Stimulated activated CD4-positive, alpha-beta T cell treated with anti-CD3 and anti-CD28 coated beads, Interleukin-4, amount 100 ng/mL, for 4 hours (primary cell): ENCODE measurements around the gene SYT15B.
"Not testable (repeated sequence)": the region's sequence is repeated elsewhere in the genome, so short reads cannot be mapped to it uniquely, and the experiment has no call there.

Experiments
- DNase-seq, 2 experiments: peaks; one replicate each; pipeline ENCODE4 v3.0.0-alpha.2; 2020

SYT15B gene

DNA sequence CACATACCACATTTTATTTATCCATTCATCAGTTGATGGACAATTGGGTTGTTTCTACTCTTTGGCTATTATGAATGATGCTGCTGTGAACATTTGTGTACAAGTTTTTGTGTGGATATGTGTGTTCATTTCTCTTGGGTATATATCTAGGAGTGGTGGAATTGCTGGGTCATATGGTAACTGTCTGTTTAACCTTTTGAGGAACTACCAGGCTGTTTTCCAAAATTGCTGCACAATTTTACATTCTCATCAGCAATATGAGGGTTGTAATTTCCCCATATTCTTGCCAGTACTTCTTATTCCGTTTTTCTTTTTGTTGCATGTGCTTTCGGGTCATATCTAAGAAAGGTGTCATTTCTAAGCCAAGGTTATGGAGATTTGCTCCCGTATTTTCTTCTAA lies 38.3 kb downstream of the SYT15B start:
- DNase-seq = not testable (repeated sequence)

DNA sequence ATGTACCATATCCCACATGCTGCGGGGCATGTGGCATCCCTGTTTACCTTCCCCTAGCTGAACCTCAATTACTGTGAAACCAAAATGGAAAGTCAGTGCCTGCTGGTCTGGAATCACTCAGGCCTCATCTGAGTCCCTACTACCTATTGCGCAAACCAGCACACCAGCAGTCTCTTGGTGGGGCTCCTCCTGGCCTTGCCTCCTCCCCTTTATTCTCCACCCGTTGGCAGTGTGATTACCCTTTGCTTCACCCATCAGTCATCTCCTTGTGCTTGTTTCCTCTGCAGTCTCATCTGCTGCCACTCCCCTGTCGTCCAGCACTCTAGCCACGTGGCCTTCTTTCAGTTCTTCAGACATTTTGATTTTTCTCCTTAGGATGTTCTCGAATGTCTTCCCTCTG lies 39.3 kb downstream of the SYT15B start:
- DNase-seq = not testable (repeated sequence)

DNA sequence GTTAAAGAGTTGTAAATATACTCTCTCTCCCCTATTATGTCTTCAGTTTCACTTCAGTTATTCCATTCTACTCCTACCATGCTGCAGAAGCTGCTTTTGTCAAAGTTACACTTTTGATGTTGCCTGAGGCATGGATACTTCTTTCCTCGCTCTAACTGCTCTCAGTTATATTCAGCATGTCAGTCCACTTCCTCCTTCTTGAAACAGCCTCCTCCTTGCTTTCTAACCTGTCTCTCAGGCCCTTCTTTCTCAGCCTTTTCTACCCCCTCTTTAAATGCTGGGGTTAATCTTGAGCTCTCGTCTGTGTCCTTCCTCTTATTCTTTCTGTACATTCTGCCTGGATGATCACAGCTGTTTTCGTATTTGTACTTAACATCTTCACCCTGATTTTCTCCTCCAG lies 40.0 kb downstream of the SYT15B start:
- not testable (repeated sequence) for DNase-seq

DNA sequence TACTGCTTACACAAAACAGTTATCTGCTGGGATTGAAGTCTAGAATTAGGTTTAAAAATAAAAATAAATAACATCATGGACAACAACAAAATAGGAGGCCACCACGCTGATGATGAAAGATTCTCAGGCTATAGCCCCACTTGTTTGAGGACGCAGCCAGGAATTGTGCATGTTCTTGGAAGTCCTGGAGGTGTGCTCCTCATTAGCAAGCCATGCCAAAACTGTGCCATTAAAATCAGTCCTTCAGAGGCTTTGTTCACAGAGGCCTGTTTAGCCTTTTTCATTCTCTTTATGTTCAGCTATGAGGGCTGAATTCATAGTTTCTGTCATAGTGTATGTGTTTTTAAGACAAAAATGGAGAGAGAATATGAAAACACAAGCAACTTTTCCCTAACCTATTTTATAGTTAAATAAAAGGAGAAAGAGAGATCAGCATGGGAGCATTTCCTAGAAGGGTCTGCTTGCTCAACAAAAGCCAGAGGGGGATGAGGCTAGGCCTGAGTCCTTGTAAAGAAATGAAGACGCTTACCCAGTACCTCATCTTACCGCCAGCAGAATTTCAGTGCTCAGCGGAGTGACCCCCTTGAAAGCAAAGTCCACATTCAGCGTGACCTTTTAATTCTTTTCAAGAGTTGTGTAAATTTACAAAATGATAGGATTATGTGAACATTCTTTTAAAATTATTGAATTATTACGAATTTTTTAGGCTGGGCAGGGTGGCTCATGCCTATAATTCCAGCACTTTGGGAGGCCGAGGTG lies 46.2 kb downstream of the SYT15B start:
- not testable (repeated sequence) for DNase-seq
